ENCODE results near the gene OPA1. TPM values are rescaled to one million over a fixed set of nuclear protein-coding genes. Genes with fewer than 3 reads are reported as not detected.

OPA1 gene
- total and polyA plus RNA-seq, 4 donors, result 51.9 to 124 (median 88.3) TPM

DNA sequence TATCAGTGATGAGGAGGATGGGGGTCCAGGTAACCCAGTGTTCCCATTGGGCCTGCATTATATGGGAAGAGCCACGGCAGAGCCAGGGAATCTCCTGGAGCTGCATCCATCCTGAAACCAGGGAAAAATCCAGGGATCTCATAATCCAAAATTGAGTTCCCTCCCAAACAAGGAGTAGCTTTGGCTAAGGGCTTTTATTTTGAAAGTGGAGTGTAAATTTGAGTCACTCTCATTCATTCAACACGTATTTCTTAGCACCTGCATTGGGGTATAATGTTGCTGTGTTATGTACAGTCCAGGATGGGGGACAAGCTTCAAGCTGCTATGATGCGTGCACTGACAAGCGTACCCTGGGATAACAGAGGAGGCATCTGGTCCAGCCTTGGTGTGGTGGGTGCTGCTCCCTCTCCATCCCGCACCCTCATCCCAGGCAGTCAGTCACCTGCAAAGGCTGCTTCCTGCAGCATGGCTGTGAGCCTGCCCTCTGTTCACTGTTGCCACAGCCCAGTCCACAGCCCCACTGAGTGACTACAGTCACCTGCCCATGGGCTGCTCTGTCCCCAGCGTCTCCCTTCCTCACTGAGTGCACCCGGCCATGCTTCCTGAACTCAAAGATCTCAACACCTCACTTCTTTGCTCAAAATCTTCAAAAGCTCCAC, 135.6 kb downstream of the OPA1 start:
- H3K4me1 ChIP-seq (ENCODE audit: control insufficient read depth, insufficient read depth, low read length), result peaks cover 16% of the 10 kb centered on the region
- WGBS (ENCODE audit: insufficient coverage), result 98% methylated on average over 5 of the region's 7 CpGs
- no peak for DNase-seq (ENCODE audit: low read depth in 4 of 6, low spot score in 6 of 6)
- no peaks in the 10 kb centered on the region for H3K36me3 ChIP-seq (ENCODE audit: control insufficient read depth, insufficient read depth, low read length)
- no peaks in the 10 kb centered on the region for H3K9me3 ChIP-seq (ENCODE audit: control insufficient read depth, insufficient read depth, low read length)
- no peaks in the 10 kb centered on the region for H3K27me3 ChIP-seq (ENCODE audit: control insufficient read depth, insufficient read depth, low read length)
- H3K4me3 ChIP-seq (ENCODE audit: low read depth, low read length), result no peak overlapping the region
- no peak overlapping the region for H3K27ac ChIP-seq (ENCODE audit: low read depth, low read length)

DNA sequence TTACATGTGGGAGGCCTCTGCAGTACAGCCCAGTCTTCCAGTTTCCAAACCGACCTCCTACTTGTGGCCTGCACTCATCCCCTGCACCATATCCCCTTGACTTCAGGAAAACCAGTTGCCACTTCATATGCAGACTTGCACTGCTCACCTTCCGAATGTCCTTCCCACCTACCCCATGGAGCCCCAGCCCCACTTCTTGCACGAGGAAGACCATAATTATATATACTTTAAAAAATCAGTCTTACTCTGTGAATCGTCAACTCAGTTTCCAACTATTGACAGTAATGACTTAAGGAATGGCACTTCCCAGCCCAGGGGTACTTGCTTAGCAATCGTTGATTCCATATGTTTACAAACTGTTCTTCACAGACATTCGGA, 136.1 kb downstream of the OPA1 start:
- H3K4me1 ChIP-seq (ENCODE audit: control insufficient read depth, insufficient read depth, low read length), result peaks cover 16% of the 10 kb centered on the region
- DNase-seq (ENCODE audit: low read depth in 4 of 6, low spot score in 6 of 6), result no peak
- H3K9me3 ChIP-seq (ENCODE audit: control insufficient read depth, insufficient read depth, low read length), result no peaks in the 10 kb centered on the region
- H3K36me3 ChIP-seq (ENCODE audit: control insufficient read depth, insufficient read depth, low read length), result no peaks in the 10 kb centered on the region
- no peak overlapping the region for H3K27ac ChIP-seq (ENCODE audit: low read depth, low read length)
- no peak overlapping the region for H3K4me3 ChIP-seq (ENCODE audit: low read depth, low read length)
- whole genome bisulfite sequencing (ENCODE audit: insufficient coverage), result 98% methylated on average over 2 of the region's 6 CpGs
- no peaks in the 10 kb centered on the region for H3K27me3 ChIP-seq (ENCODE audit: control insufficient read depth, insufficient read depth, low read length)

DNA sequence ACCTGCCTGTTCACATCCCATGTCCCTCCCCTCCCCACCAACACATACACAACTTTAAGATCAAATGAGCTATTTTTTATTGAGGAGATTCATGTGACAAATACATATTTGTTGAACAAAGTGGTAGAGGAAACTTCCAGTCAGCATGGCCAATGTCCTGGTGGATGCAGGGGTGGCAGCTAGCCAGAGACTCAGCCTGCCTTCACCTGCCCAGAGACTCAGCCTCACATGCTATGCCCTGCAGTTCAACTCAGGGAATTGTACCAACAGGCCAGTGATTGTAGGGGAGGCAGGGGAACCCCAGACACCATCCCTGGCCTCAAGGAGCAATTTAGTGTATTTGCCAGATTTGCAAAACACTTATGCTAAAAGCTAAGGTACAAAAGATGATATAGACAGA, 136.6 kb downstream of the OPA1 start:
- no peaks in the 10 kb centered on the region for H3K27me3 ChIP-seq (ENCODE audit: control insufficient read depth, insufficient read depth, low read length)
- H3K27ac ChIP-seq (ENCODE audit: low read depth, low read length), result no peak overlapping the region
- H3K9me3 ChIP-seq (ENCODE audit: control insufficient read depth, insufficient read depth, low read length), result no peaks in the 10 kb centered on the region
- no peak for DNase-seq (ENCODE audit: low read depth in 4 of 6, low spot score in 6 of 6)
- H3K4me1 ChIP-seq (ENCODE audit: control insufficient read depth, insufficient read depth, low read length), result peaks cover 16% of the 10 kb centered on the region
- no peaks in the 10 kb centered on the region for H3K36me3 ChIP-seq (ENCODE audit: control insufficient read depth, insufficient read depth, low read length)
- H3K4me3 ChIP-seq (ENCODE audit: low read depth, low read length), result no peak overlapping the region

DNA sequence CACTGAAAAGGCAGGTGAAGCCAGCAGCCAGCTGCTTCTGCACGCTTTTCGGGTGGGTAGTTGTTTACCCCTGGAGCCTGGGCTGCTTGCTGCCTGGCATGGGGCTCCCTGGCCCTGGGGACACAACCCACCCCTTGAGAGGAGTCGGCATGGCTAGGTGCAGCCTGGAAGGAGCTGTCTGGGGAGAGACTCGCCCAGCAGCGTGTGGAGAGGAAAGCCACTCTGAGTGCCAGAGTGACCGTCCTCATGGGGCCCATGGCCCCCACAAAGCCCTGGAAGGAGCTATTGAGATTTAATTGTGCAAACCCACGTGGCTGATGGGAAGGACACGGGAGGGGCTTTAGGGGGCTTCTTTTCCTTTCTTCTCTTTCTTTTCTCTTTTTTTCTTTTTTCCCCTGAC, 137.5 kb downstream of the OPA1 start:
- peak in 1 of 6 donors; percentile 29 for DNase-seq (ENCODE audit: low read depth in 4 of 6, low spot score in 6 of 6)
- no peaks in the 10 kb centered on the region for H3K36me3 ChIP-seq (ENCODE audit: control insufficient read depth, insufficient read depth, low read length)
- WGBS (ENCODE audit: insufficient coverage), result 38% methylated on average over 4 of the region's 8 CpGs

DNA sequence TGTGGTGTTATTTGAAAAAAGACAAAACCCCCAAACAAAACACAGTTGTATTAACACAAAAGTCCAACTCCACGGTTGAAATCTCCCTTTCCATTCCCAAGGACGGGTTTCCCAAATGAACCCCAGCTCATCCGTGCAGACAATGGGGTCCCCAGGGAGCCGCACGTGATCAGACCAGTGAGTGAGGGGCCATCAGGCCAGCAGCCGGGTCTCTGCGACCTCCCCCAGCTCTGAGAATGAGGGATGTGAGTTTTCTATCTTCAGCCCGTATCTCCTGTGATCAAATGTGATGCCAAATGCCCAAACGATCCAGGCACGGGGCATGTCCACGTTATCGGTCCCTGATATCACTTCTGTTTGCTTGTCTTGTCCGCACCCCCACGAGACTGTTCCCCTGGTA, 138.0 kb downstream of the OPA1 start:
- no peak overlapping the region for H3K27ac ChIP-seq (ENCODE audit: low read depth, low read length)
- no peaks in the 10 kb centered on the region for H3K9me3 ChIP-seq (ENCODE audit: control insufficient read depth, insufficient read depth, low read length)
- H3K36me3 ChIP-seq (ENCODE audit: control insufficient read depth, insufficient read depth, low read length), result no peaks in the 10 kb centered on the region
- H3K4me1 ChIP-seq (ENCODE audit: control insufficient read depth, insufficient read depth, low read length), result peaks cover 16% of the 10 kb centered on the region
- H3K4me3 ChIP-seq (ENCODE audit: low read depth, low read length), result no peak overlapping the region
- DNase-seq (ENCODE audit: low read depth in 4 of 6, low spot score in 6 of 6), result no peak
- no peaks in the 10 kb centered on the region for H3K27me3 ChIP-seq (ENCODE audit: control insufficient read depth, insufficient read depth, low read length)
- 27% methylated on average over 9 of the region's 14 CpGs for WGBS (ENCODE audit: insufficient coverage)

More for the DNA sequence above, 137.5 kb downstream of the OPA1 start:
- no peaks in the 10 kb centered on the region for H3K27me3 ChIP-seq (ENCODE audit: control insufficient read depth, insufficient read depth, low read length)
- H3K27ac ChIP-seq (ENCODE audit: low read depth, low read length), result no peak overlapping the region
- H3K9me3 ChIP-seq (ENCODE audit: control insufficient read depth, insufficient read depth, low read length), result no peaks in the 10 kb centered on the region
- no peak overlapping the region for H3K4me3 ChIP-seq (ENCODE audit: low read depth, low read length)
- peaks cover 16% of the 10 kb centered on the region for H3K4me1 ChIP-seq (ENCODE audit: control insufficient read depth, insufficient read depth, low read length)

DNA sequence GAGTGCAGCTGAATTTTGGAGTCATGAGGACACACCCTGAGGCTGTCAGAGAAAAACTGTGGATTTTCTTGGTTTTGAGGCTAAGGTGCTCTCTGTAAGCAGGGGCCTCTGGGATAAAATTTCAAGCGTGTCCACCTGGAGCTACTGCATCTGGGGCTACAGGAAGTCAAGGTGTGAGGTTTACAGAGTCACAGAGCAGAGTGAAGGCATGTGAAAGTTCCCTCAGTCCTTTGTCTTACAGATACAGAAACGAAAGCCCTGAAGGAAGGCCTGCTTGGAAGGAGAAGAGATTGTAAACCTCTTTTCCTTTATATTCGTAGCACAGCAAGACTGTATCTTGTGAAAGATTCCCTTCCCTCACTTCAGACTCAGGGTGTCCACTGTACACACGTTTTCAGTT, 138.6 kb downstream of the OPA1 start:
- H3K27ac ChIP-seq (ENCODE audit: low read depth, low read length), result no peak overlapping the region
- peaks cover 16% of the 10 kb centered on the region for H3K4me1 ChIP-seq (ENCODE audit: control insufficient read depth, insufficient read depth, low read length)
- no peak for DNase-seq (ENCODE audit: low read depth in 4 of 6, low spot score in 6 of 6)
- no peaks in the 10 kb centered on the region for H3K36me3 ChIP-seq (ENCODE audit: control insufficient read depth, insufficient read depth, low read length)
- H3K9me3 ChIP-seq (ENCODE audit: control insufficient read depth, insufficient read depth, low read length), result no peaks in the 10 kb centered on the region
- WGBS (ENCODE audit: insufficient coverage), result 73% methylated on average over 2 of the region's 4 CpGs
- no peaks in the 10 kb centered on the region for H3K27me3 ChIP-seq (ENCODE audit: control insufficient read depth, insufficient read depth, low read length)
- H3K4me3 ChIP-seq (ENCODE audit: low read depth, low read length), result no peak overlapping the region

DNA sequence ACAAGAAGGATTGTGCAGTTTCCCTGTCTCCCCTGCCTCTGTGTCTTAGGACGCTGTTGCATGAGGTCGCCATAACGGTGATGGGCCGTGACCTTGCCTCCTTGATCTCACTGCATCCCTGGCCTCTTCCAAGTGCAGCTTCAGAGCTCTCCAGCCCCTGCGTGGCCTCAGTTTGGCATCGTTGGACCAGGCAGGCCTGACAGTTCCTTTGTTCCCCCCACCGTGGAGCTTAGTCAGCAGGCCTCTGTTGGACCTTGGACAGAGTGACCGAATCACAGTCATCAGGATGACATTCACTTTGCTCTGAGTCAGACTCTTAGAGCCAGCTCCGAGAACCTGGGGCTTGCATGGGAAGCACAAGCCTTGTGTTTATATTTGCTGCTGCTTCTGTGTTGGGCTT, 139.4 kb downstream of the OPA1 start:
- DNase-seq (ENCODE audit: low read depth in 4 of 6, low spot score in 6 of 6), result no peak
- WGBS (ENCODE audit: insufficient coverage), result 78% methylated on average over 8 of the region's 9 CpGs
- H3K27me3 ChIP-seq (ENCODE audit: control insufficient read depth, insufficient read depth, low read length), result peaks cover 2% of the 10 kb centered on the region
- H3K9me3 ChIP-seq (ENCODE audit: control insufficient read depth, insufficient read depth, low read length), result no peaks in the 10 kb centered on the region
- H3K27ac ChIP-seq (ENCODE audit: low read depth, low read length), result no peak overlapping the region
- no peaks in the 10 kb centered on the region for H3K36me3 ChIP-seq (ENCODE audit: control insufficient read depth, insufficient read depth, low read length)
- H3K4me1 ChIP-seq (ENCODE audit: control insufficient read depth, insufficient read depth, low read length), result peaks cover 15% of the 10 kb centered on the region
- H3K4me3 ChIP-seq (ENCODE audit: low read depth, low read length), result no peak overlapping the region

DNA sequence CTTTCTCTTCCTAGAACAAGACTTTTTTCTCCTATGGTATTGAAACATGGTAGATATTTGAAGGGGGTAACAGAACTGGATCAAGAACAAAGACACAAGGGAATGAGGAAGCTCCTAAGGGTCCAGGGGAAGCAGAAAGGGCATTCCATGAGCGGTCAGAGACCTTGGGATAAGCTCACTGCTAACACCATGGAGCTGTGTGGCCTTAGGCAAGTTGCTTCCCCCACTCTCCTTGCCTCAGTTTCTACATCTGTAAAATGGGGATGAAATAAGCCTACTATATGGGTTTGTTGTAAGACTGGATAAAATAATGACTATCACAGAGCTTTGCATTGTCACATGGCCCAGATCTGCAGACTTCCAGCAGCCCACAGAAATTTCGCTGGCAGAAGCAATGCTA, 139.8 kb downstream of the OPA1 start:
- DNase-seq (ENCODE audit: low read depth in 4 of 6, low spot score in 6 of 6), result no peak
- H3K4me1 ChIP-seq (ENCODE audit: control insufficient read depth, insufficient read depth, low read length), result peaks cover 13% of the 10 kb centered on the region
- no peaks in the 10 kb centered on the region for H3K9me3 ChIP-seq (ENCODE audit: control insufficient read depth, insufficient read depth, low read length)

DNA sequence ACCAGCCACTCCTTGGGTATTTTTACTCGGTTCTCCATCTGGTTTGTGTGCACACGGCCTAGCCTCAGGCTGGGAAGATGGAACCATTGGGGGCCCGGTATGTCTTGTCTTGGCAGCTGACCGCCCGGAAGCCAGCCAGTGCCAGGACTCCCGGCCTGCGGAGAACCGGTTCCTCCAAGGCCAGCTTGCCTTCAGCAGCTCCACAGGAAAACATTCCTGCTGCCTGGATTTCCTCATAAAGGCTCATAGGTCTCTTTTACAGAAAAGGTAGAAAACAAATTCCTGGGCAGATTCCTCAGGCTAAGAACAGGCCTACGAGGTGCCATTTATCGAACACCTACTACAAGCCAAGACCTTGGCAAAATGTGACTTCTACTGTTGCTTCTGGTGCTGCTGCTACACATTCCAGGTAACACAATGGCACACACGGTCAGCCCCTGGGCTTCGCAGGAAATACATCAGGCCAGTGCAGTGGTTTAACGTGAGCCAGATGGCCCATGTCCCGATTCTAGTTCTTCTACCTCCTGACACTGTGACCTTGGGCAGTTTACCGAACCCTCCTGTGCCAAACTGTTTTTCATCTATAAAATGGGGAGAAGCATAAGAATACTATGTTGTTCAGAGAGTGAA, 141.8 kb downstream of the OPA1 start:
- Histone ChIP-seq H3K4me1 (ENCODE audit: control insufficient read depth, insufficient read depth, low read length) (peaks cover 13% of the 10 kb centered on the region), H3K27ac (ENCODE audit: low read depth, low read length) (no peak overlapping the region), H3K4me3 (ENCODE audit: low read depth, low read length) (no peak overlapping the region), H3K36me3 (ENCODE audit: control insufficient read depth, insufficient read depth, low read length) (no peaks in the 10 kb centered on the region), H3K9me3 (ENCODE audit: control insufficient read depth, insufficient read depth, low read length) (no peaks in the 10 kb centered on the region), H3K27me3 (ENCODE audit: control insufficient read depth, insufficient read depth, low read length) (peaks cover 2% of the 10 kb centered on the region)
- DNase-seq (ENCODE audit: low read depth in 4 of 6, low spot score in 6 of 6), result no peak
- 96% methylated on average over 12 of the region's 15 CpGs for WGBS (ENCODE audit: insufficient coverage)

More for the DNA sequence above, 139.8 kb downstream of the OPA1 start:
- Histone ChIP-seq H3K36me3 (ENCODE audit: control insufficient read depth, insufficient read depth, low read length) (no peaks in the 10 kb centered on the region), H3K27me3 (ENCODE audit: control insufficient read depth, insufficient read depth, low read length) (peaks cover 2% of the 10 kb centered on the region), H3K4me3 (ENCODE audit: low read depth, low read length) (no peak overlapping the region), H3K27ac (ENCODE audit: low read depth, low read length) (no peak overlapping the region)
- no CpG with 5 or more reads among the region's 2 CpGs for WGBS (ENCODE audit: insufficient coverage)

DNA sequence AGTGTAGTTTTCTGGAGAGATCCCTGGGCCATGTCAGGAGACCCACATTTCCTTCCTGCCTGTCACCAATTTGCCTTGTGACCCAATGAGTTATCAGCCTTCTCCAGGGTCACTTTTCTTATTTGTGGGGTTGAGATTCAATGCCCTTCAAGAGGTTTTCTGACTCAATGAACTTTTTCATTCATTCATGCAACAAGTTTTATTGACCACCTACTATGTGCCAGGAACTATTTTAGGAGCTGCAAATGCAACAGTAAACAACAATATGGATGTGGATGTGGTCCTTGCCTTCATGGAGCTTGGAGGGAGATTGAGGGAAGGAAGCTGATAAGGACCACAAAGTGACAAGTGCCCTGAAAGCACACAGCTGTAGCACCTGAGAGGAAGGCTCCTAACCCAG, 142.8 kb downstream of the OPA1 start:
- no peak for DNase-seq (ENCODE audit: low read depth in 4 of 6, low spot score in 6 of 6)
- H3K36me3 ChIP-seq (ENCODE audit: control insufficient read depth, insufficient read depth, low read length), result no peaks in the 10 kb centered on the region
- H3K27me3 ChIP-seq (ENCODE audit: control insufficient read depth, insufficient read depth, low read length), result peaks cover 2% of the 10 kb centered on the region
- H3K4me1 ChIP-seq (ENCODE audit: control insufficient read depth, insufficient read depth, low read length), result peaks cover 7% of the 10 kb centered on the region
- H3K9me3 ChIP-seq (ENCODE audit: control insufficient read depth, insufficient read depth, low read length), result no peaks in the 10 kb centered on the region
- H3K27ac ChIP-seq (ENCODE audit: low read depth, low read length), result no peak overlapping the region
- no peak overlapping the region for H3K4me3 ChIP-seq (ENCODE audit: low read depth, low read length)
